ENCODE results near the gene SSR3.

The SSR3 gene

DNA sequence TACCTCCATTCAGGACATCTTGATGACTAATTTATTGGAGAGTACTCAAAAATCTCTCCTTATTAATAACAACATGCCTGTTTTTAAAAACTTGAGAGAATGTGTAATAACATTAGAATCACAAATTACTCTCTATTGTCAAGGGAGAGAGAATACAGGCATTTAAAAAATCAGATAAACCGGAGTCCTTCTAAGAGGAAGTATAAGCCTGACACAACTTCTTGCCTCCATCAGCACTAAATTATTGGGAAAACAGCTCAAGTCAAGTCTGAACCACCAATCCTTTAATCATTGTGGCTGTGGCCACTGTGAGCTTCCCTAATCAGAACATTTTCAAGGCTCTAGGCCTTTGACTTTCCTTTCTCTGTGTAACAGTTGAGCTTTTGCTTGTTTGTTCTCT, 38.0 kb downstream of the SSR3 start:
- Histone ChIP-seq H3K4me3 (ENCODE audit: low read length) (no peak overlapping the region), H3K27ac (ENCODE audit: low read length) (no peak overlapping the region), H3K27me3 (ENCODE audit: control insufficient read depth, insufficient read depth, low read length) (no peaks in the 10 kb centered on the region), H3K36me3 (ENCODE audit: control insufficient read depth, insufficient read depth, low read length) (no peaks in the 10 kb centered on the region), H3K4me1 (ENCODE audit: control insufficient read depth, insufficient read depth, low read length) (no peaks in the 10 kb centered on the region), H3K9me3 (ENCODE audit: control insufficient read depth, insufficient read depth, low read length) (no peaks in the 10 kb centered on the region)
- WGBS (ENCODE audit: insufficient coverage, insufficient read length) = no CpG with 5 or more reads among the region's 1 CpG
- DNase-seq (ENCODE audit: low read depth, low spot score) = no peak

- Histone ChIP-seq H3K36me3 (ENCODE audit: control insufficient read depth, insufficient read depth, low read length) (no peaks in the 10 kb centered on the region), H3K4me1 (ENCODE audit: control insufficient read depth, insufficient read depth, low read length) (no peaks in the 10 kb centered on the region), H3K9me3 (ENCODE audit: control insufficient read depth, insufficient read depth, low read length) (no peaks in the 10 kb centered on the region), H3K27me3 (ENCODE audit: control insufficient read depth, insufficient read depth, low read length) (no peaks in the 10 kb centered on the region), H3K4me3 (ENCODE audit: low read length) (no peak overlapping the region), H3K27ac (ENCODE audit: low read length) (no peak overlapping the region)
- no CpG with 5 or more reads among the region's 3 CpGs for WGBS (ENCODE audit: insufficient coverage, insufficient read length)
- DNase-seq (ENCODE audit: low read depth, low spot score) = no peak
Measured at GRCh38 chr3:156516284-156516683, 38.6 kb downstream of the SSR3 start.

DNA sequence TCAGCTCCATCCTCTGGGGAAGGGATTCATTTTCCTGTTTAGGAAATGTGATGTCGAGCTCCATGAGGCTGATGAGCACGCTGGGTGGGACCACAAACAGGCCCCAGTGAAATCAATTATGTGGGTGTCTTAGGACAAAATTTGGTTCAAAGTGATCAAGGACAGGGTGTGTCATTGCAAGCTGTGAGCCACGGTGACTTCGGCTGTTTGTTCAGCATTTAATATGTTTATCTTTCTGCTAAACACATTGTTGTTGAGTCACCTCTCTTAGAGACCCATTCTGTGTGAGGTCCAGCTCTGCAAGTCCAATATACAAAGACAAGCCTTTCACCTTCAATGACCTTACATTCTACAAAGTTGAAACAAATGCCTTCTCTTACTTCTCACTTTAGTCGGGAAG, 41.3 kb downstream of the SSR3 start:
- Histone ChIP-seq H3K27ac (ENCODE audit: low read length) (no peak overlapping the region), H3K9me3 (ENCODE audit: control insufficient read depth, insufficient read depth, low read length) (no peaks in the 10 kb centered on the region), H3K4me1 (ENCODE audit: control insufficient read depth, insufficient read depth, low read length) (no peaks in the 10 kb centered on the region), H3K27me3 (ENCODE audit: control insufficient read depth, insufficient read depth, low read length) (no peaks in the 10 kb centered on the region), H3K4me3 (ENCODE audit: low read length) (no peak overlapping the region), H3K36me3 (ENCODE audit: control insufficient read depth, insufficient read depth, low read length) (no peaks in the 10 kb centered on the region)
- DNase-seq (ENCODE audit: low read depth, low spot score) = no peak
- no CpG with 5 or more reads among the region's 5 CpGs for WGBS (ENCODE audit: insufficient coverage, insufficient read length)

GRCh38 chr3:156511987-156512677, 42.8 kb downstream of the SSR3 start:
- no peaks in the 10 kb centered on the region for H3K9me3 ChIP-seq (ENCODE audit: control insufficient read depth, insufficient read depth, low read length)
- H3K36me3 ChIP-seq (ENCODE audit: control insufficient read depth, insufficient read depth, low read length) = no peaks in the 10 kb centered on the region
- H3K27ac ChIP-seq (ENCODE audit: low read length) = no peak overlapping the region
- H3K4me3 ChIP-seq (ENCODE audit: low read length) = no peak overlapping the region
- DNase-seq (ENCODE audit: low read depth, low spot score) = no peak
- H3K27me3 ChIP-seq (ENCODE audit: control insufficient read depth, insufficient read depth, low read length) = no peaks in the 10 kb centered on the region
- WGBS (ENCODE audit: insufficient coverage, insufficient read length) = no CpG with 5 or more reads among the region's 2 CpGs
- H3K4me1 ChIP-seq (ENCODE audit: control insufficient read depth, insufficient read depth, low read length) = no peaks in the 10 kb centered on the region

- H3K36me3 ChIP-seq (ENCODE audit: control insufficient read depth, insufficient read depth, low read length) = no peaks in the 10 kb centered on the region
- no peaks in the 10 kb centered on the region for H3K4me1 ChIP-seq (ENCODE audit: control insufficient read depth, insufficient read depth, low read length)
- no peak overlapping the region for H3K27ac ChIP-seq (ENCODE audit: low read length)
- no peak overlapping the region for H3K4me3 ChIP-seq (ENCODE audit: low read length)
- WGBS (ENCODE audit: insufficient coverage, insufficient read length) = no CpG with 5 or more reads among the region's 5 CpGs
- no peaks in the 10 kb centered on the region for H3K27me3 ChIP-seq (ENCODE audit: control insufficient read depth, insufficient read depth, low read length)
- DNase-seq (ENCODE audit: low read depth, low spot score) = peak; percentile 18
- H3K9me3 ChIP-seq (ENCODE audit: control insufficient read depth, insufficient read depth, low read length) = no peaks in the 10 kb centered on the region
Measured at GRCh38 chr3:156509189-156510174, 45.4 kb downstream of the SSR3 start.

DNA sequence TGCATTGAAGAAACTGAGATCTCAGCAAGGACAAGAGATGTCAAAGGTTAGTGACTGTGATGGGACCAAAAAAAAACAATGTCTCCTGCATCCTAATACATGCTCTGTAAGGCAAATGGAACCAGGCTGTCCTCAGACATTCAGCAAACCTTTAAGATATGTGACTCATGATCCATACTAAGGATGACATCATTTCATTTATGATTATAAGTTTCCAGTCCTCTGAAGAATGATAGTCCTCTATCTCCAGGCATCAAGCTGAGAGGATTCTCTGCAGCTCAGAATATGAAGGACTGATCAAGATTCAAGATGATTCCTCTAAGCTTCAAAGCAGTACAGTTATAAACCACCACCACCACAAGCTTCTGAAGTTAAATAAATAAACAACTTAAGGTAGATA, 47.6 kb downstream of the SSR3 start:
- no peak for DNase-seq (ENCODE audit: low read depth, low spot score)
- no peaks in the 10 kb centered on the region for H3K27me3 ChIP-seq (ENCODE audit: control insufficient read depth, insufficient read depth, low read length)

DNA sequence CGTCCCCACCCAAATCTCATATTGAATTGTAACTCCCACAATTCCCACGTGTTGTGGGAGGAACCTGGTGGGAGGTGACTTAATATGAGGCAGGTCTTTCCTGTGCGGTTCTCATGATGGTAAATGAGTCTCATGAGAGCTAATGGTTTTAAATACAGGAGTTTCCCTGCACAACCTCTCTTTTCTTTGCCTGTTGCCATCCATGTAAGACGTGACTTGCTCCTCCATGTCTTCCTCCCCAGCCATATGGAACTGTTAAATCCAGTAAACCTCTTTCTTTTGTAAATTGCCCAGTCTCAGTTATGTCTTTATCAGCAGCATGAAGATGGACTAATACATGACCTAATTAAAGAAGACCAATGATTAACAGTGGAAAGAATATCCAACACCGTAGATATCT, 56.6 kb downstream of the SSR3 start:
- no peak for DNase-seq (ENCODE audit: low read depth, low spot score)
- Histone ChIP-seq H3K4me3 (ENCODE audit: low read length) (no peak overlapping the region), H3K4me1 (ENCODE audit: control insufficient read depth, insufficient read depth, low read length) (no peaks in the 10 kb centered on the region; the same call in 1 of the 2 replicates), H3K27ac (ENCODE audit: low read length) (no peak overlapping the region), H3K9me3 (ENCODE audit: control insufficient read depth, insufficient read depth, low read length) (no peaks in the 10 kb centered on the region), H3K27me3 (ENCODE audit: control insufficient read depth, insufficient read depth, low read length) (no peaks in the 10 kb centered on the region), H3K36me3 (ENCODE audit: control insufficient read depth, insufficient read depth, low read length) (no peaks in the 10 kb centered on the region)
- WGBS (ENCODE audit: insufficient coverage, insufficient read length) = no CpG with 5 or more reads among the region's 5 CpGs

More for the DNA sequence above, 47.6 kb downstream of the SSR3 start:
- no peak overlapping the region for H3K27ac ChIP-seq (ENCODE audit: low read length)
- H3K4me3 ChIP-seq (ENCODE audit: low read length) = no peak overlapping the region
- no peaks in the 10 kb centered on the region for H3K4me1 ChIP-seq (ENCODE audit: control insufficient read depth, insufficient read depth, low read length)
- H3K9me3 ChIP-seq (ENCODE audit: control insufficient read depth, insufficient read depth, low read length) = no peaks in the 10 kb centered on the region
- no peaks in the 10 kb centered on the region for H3K36me3 ChIP-seq (ENCODE audit: control insufficient read depth, insufficient read depth, low read length)

GRCh38 chr3:156497326-156497725, 57.6 kb downstream of the SSR3 start:
- Histone ChIP-seq H3K9me3 (ENCODE audit: control insufficient read depth, insufficient read depth, low read length) (no peaks in the 10 kb centered on the region), H3K27me3 (ENCODE audit: control insufficient read depth, insufficient read depth, low read length) (no peaks in the 10 kb centered on the region), H3K4me1 (ENCODE audit: control insufficient read depth, insufficient read depth, low read length) (no peaks in the 10 kb centered on the region; the same call in 1 of the 2 replicates), H3K36me3 (ENCODE audit: control insufficient read depth, insufficient read depth, low read length) (no peaks in the 10 kb centered on the region), H3K4me3 (ENCODE audit: low read length) (no peak overlapping the region), H3K27ac (ENCODE audit: low read length) (no peak overlapping the region)
- no CpG with 5 or more reads among the region's 1 CpG for whole genome bisulfite sequencing (ENCODE audit: insufficient coverage, insufficient read length)
- no peak for DNase-seq (ENCODE audit: low read depth, low spot score)

DNA sequence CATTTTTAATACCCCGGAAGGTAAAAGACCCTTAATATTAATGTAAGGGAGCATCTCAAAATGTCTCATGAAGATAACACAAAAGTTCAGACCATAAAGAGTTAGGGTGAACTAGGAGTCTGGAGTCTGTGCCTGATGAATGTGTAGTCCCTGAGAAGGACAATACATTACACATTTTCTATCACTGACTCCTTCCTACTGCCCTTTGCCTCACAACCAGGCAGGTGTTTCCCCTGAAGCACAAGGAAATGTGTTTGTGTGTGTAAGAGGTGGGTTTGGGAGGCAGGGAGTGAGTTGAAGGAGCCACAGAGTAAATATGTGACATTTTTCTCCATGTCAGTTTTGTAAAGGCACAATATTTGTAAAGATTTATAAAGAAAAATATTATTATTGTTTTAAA, 59.1 kb downstream of the SSR3 start:
- DNase-seq (ENCODE audit: low read depth, low spot score) = no peak
- Histone ChIP-seq H3K27me3 (ENCODE audit: control insufficient read depth, insufficient read depth, low read length) (no peaks in the 10 kb centered on the region), H3K9me3 (ENCODE audit: control insufficient read depth, insufficient read depth, low read length) (no peaks in the 10 kb centered on the region), H3K27ac (ENCODE audit: low read length) (no peak overlapping the region), H3K4me3 (ENCODE audit: low read length) (no peak overlapping the region), H3K4me1 (ENCODE audit: control insufficient read depth, insufficient read depth, low read length) (no peaks in the 10 kb centered on the region; the same call in 1 of the 2 replicates), H3K36me3 (ENCODE audit: control insufficient read depth, insufficient read depth, low read length) (no peaks in the 10 kb centered on the region)
- WGBS (ENCODE audit: insufficient coverage, insufficient read length) = no CpG with 5 or more reads among the region's 1 CpG

- Histone ChIP-seq H3K4me1 (ENCODE audit: control insufficient read depth, insufficient read depth, low read length) (no peaks in the 10 kb centered on the region), H3K27me3 (ENCODE audit: control insufficient read depth, insufficient read depth, low read length) (no peaks in the 10 kb centered on the region), H3K4me3 (ENCODE audit: low read length) (no peak overlapping the region), H3K36me3 (ENCODE audit: control insufficient read depth, insufficient read depth, low read length) (no peaks in the 10 kb centered on the region), H3K9me3 (ENCODE audit: control insufficient read depth, insufficient read depth, low read length) (no peaks in the 10 kb centered on the region), H3K27ac (ENCODE audit: low read length) (no peak overlapping the region)
- no CpG with 5 or more reads among the region's 3 CpGs for WGBS (ENCODE audit: insufficient coverage, insufficient read length)
- DNase-seq (ENCODE audit: low read depth, low spot score) = no peak
Measured at GRCh38 chr3:156493887-156494286, 61.0 kb downstream of the SSR3 start.

Measured in iPS DF 6.9 (cell line).